ENCODE results near the gene GDPD4. TPM values are rescaled to one million over a fixed set of nuclear protein-coding genes. Genes with fewer than 3 reads are reported as not detected.
A peak's percentile ranks its signal among the peaks of the same experiment; 100 is the strongest.

The GDPD4 gene
- total RNA-seq, 1 donor from 2014 or later, result not detected

DNA sequence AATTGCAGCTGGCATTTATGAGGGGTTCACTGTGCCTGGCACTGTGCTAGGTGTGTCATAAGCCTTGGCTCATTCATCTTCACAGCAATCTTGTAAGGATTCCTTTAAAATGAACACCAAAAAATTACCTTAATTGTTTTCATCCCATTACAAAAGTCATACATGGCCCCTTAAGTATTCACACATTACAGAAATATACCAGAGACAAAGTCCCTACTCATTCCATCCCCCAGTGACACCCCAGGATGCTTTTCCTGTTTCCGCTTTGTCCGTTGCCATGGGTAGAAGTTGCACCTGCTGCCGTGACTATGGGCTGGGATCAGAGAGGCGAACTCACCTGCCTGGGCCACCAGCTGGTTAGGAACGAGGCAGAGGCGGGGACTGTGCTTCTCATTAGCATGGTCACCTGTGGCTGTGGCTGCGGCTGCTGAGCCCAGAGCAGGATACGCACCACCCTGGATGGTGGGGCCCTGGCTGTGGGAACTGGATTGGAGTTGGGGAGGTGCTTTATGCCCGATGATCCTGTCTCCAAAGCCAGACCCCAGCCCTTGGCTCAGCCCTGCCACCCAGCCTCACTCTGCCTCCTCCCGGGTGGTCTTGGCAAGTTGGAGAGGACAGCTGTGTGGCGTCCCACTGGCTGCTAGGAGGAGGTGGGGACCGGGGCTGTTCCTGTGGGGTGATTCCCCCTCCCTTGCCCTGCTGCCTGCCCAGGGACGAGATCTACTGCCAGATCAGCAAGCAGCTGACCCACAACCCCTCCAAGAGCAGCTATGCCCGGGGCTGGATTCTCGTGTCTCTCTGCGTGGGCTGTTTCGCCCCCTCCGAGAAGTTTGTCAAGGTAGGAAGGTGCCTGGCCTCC lies 112.6 kb downstream of the GDPD4 start:
- TF ChIP-seq, protein P1, sequence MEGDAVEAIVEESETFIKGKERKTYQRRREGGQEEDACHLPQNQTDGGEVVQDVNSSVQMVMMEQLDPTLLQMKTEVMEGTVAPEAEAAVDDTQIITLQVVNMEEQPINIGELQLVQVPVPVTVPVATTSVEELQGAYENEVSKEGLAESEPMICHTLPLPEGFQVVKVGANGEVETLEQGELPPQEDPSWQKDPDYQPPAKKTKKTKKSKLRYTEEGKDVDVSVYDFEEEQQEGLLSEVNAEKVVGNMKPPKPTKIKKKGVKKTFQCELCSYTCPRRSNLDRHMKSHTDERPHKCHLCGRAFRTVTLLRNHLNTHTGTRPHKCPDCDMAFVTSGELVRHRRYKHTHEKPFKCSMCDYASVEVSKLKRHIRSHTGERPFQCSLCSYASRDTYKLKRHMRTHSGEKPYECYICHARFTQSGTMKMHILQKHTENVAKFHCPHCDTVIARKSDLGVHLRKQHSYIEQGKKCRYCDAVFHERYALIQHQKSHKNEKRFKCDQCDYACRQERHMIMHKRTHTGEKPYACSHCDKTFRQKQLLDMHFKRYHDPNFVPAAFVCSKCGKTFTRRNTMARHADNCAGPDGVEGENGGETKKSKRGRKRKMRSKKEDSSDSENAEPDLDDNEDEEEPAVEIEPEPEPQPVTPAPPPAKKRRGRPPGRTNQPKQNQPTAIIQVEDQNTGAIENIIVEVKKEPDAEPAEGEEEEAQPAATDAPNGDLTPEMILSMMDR (IDR thresholded peaks at IDR 0.05), result peak; percentile 50
- peaks cover 3% of the 10 kb centered on the region for H3K4me1 Mint-ChIP-seq (ENCODE audit: low read depth)
- no peak overlapping the region for H3K27ac Mint-ChIP-seq (ENCODE audit: unreplicated experiment)
- no peak overlapping the region for H3K4me3 Mint-ChIP-seq (ENCODE audit: unreplicated experiment)
- H3K36me3 Mint-ChIP-seq (ENCODE audit: low read depth), result no peaks in the 10 kb centered on the region
- no peaks in the 10 kb centered on the region for H3K9me3 Mint-ChIP-seq (ENCODE audit: low read depth)
- DNase-seq (ENCODE audit: low spot score), result no peak
- H3K27me3 Mint-ChIP-seq (ENCODE audit: low read depth), result peaks cover 4% of the 10 kb centered on the region

DNA sequence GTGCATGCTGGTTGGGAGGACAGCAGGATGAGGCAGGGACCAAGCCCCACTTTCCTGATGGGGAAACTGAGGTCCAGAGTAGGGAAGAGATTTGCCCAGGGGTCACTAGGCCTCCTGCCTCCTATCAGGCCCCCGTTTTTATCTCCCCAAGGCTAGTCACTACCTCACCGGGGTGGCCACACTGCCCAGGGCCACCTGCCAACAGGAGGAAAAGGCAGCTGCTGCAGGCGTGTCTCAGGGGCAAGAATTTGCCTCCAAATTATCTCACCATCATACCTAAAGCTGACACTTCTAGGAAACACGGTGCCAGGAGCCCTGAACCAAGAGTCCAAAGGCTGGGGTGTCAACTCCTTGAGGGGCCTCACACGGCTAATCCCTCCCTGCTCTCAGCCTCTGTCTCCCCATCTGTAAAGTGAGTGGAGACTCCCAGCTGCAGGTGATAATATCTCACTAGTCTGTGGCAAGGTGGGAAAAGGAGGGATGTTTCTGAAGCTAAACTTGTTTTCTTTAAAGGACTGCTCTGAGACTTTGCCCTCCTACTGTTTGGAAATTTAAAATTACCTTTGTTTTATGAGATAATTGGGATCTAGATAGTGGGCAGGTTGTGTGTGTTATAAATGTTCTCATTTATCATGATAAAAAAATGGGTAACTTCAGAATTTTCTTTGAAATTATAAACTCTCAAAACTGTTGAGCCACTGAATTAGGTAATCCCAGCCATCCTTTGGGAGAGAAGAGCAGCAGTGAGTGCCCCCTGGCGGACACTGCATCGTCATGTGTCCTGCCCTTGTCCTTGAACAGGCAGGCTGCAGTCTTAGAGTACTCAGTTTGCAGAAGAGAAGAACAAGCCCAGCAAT lies 113.5 kb downstream of the GDPD4 start:
- no peak overlapping the region for H3K4me3 Mint-ChIP-seq (ENCODE audit: unreplicated experiment)
- peak; percentile 72 for DNase-seq (ENCODE audit: low spot score)
- TF ChIP-seq, protein P1 (IDR thresholded peaks at IDR 0.05), result peak; percentile 93
- H3K36me3 Mint-ChIP-seq (ENCODE audit: low read depth), result no peaks in the 10 kb centered on the region
- H3K27me3 Mint-ChIP-seq (ENCODE audit: low read depth), result peaks cover 9% of the 10 kb centered on the region
- H3K27ac Mint-ChIP-seq (ENCODE audit: unreplicated experiment), result no peak overlapping the region
- H3K9me3 Mint-ChIP-seq (ENCODE audit: low read depth), result no peaks in the 10 kb centered on the region
- H3K4me1 Mint-ChIP-seq (ENCODE audit: low read depth), result peaks cover 3% of the 10 kb centered on the region

DNA sequence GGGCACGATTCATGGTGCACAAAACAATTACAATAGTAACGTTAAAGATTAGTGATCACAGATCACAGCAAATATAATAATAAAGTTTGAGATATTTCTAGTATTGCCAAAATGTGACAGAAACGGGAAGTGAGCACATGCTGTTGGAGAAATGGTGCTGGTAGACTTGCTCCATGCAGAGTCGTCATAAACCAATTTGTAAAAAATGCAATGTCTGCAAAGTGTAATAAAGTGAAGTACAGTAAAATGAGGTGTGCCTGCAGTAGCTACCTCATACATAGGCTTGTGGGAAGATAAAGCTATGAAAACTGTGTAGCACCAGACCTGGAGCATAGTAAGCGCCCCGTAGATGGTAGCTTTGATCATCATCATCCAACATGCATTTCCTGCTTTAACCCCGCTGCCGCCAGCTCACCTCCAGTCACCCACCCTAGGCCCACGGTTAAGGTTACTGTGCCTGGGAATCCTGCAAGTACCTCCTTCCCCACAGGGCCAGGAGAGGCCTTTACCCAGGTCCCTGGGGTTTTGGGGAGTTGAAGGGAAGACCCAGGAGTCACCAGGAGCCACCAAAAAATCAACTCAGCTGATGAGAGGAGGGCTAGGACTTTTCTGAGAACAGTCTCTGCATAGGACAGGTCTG lies 114.3 kb downstream of the GDPD4 start:
- TF ChIP-seq, protein P1 (IDR thresholded peaks at IDR 0.05), result no peak
- H3K36me3 Mint-ChIP-seq (ENCODE audit: low read depth), result no peaks in the 10 kb centered on the region
- H3K9me3 Mint-ChIP-seq (ENCODE audit: low read depth), result no peaks in the 10 kb centered on the region
- no peak overlapping the region for H3K4me3 Mint-ChIP-seq (ENCODE audit: unreplicated experiment)
- H3K27ac Mint-ChIP-seq (ENCODE audit: unreplicated experiment), result no peak overlapping the region
- peaks cover 10% of the 10 kb centered on the region for H3K27me3 Mint-ChIP-seq (ENCODE audit: low read depth)
- peaks cover 3% of the 10 kb centered on the region for H3K4me1 Mint-ChIP-seq (ENCODE audit: low read depth)
- DNase-seq (ENCODE audit: low spot score), result peak; percentile 42

DNA sequence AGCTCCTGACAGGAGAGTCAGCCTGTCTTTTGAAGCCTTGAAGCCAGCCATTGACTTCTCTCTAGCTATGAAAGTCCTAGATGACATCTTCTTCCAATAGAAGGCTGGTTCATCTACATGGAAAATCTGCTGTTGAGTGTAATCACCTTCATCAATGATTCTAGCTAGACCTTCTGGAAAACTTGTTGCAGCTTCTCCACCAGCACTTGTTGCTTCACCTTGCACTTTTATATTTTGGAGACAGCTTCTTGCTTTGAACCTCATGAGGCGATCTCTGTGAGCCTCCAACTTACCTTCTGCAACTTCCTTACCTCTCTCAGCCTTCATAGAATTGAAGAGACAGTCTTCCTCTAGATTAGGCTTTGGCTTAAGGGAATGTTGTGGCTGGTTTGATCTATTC lies 115.2 kb downstream of the GDPD4 start:
- Mint-ChIP-seq H3K9me3 (ENCODE audit: low read depth) (no peaks in the 10 kb centered on the region), H3K27ac (ENCODE audit: unreplicated experiment) (no peak overlapping the region), H3K27me3 (ENCODE audit: low read depth) (peaks cover 10% of the 10 kb centered on the region), H3K4me3 (ENCODE audit: unreplicated experiment) (no peak overlapping the region), H3K36me3 (ENCODE audit: low read depth) (no peaks in the 10 kb centered on the region), H3K4me1 (ENCODE audit: low read depth) (no peaks in the 10 kb centered on the region)
- no peak for DNase-seq (ENCODE audit: low spot score)
- TF ChIP-seq, protein P1 (IDR thresholded peaks at IDR 0.05), result no peak
